GM21528 (cell line): ENCODE results near the gene SLC37A2.
"Not testable (repeated sequence)": the region's sequence is repeated elsewhere in the genome, so short reads cannot be mapped to it uniquely, and the experiment has no call there.

Source experiments
- ATAC-seq: cut with Tn5 transposase; IDR thresholded peaks from one replicate; pipeline ENCODE4 v1.9.1; 2021; ENCODE audit warnings: mild to moderate bottlenecking, moderate library complexity; ENCODE audit not compliant: unreplicated experiment, low FRiP score

Gene SLC37A2

DNA sequence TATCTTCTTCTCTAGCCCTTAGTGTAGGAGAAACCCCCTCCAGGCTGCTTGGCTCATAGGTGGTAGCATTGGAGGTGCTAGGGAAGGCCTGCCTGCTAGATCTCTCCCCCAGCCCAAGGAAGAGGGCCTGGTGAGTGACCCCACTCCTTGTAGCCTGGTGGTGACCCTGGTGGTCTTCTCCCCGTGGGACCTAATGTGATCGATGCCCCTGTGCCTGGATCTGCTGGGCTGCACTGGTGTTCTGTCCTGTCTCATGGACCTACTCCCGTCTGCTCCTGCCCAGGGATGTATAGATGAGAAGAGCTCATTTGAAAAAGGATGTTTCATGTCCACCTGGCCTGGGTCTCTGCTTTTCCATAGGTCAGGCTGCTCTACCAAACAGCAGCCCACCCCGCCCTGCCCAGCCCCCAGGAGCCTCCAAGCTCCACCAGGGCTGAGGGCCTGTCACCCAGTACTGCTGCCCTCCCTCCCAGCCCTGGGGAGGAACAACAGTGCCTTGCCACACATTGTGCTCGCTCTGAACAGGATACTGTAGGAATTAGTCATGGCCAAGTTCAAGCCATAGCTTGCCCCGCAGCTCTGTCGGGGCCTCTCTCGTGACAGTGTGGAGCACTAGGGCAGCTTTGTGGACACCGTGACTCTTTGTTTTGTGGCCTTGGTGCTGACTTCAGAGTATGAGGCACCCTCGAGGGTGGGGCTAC, 19.7 kb downstream of the SLC37A2 start:
- no peak for ATAC-seq

DNA sequence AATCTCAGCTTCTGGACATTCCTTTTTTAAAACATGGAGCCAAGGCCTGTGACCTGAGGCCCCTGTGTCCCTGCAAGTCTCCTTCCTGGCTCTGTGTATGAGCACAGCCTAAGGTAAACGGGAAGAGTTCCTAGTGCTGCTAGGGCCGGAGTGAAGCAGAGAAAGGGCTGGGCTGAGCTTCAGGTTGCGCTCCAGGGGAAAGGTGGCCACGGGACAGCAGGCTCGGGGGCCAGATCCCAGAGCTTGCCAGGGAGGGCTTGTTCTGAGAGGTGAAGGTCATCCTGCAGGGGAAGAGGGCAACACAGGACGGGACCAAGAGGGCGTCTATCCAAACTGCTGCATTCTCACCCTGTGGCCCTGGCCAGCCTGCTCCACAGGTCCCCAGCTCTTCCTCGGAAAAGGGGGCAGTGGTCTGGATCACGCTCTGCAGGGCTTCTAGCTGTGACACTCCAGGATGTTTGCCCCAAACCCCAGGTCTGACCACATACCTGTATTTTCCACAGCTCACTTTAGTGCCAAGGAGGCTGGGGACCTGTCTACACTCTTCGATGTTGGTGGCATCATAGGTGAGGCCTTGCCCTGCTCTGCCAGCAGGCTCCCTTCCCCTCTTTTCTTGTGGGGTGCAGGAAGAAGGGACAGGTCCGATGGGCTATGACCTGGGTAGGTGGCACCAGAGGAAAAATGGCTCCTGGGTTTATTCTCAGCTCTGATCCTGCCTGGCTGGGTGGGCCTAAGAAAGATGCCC, 20.4 kb downstream of the SLC37A2 start:
- ATAC-seq = no peak

GRCh38 chr11:125084057-125084416, 20.9 kb downstream of the SLC37A2 start:
- no peak for ATAC-seq

DNA sequence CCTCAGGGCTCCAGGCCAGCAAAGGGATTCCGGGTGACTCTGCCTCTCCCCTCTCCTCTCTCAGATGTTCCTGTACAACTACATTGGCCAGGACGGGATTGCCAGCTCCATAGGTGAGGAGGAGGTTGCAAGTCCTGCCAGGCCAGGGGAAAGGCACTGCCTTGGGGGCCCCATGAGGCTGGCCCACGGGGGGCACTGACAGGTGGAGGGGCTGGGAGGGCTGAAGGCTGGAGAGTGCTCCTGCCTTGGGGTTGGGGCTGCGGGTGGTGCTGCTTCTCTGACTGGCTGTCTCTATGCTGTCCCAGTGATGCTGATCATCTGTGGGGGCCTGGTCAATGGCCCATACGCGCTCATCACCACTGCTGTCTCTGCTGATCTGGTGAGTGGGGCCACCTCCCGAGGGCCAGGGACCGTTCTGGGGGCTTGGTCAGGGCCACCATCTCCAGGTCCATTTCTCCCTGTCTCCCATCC, 21.7 kb downstream of the SLC37A2 start:
- no peak for ATAC-seq

DNA sequence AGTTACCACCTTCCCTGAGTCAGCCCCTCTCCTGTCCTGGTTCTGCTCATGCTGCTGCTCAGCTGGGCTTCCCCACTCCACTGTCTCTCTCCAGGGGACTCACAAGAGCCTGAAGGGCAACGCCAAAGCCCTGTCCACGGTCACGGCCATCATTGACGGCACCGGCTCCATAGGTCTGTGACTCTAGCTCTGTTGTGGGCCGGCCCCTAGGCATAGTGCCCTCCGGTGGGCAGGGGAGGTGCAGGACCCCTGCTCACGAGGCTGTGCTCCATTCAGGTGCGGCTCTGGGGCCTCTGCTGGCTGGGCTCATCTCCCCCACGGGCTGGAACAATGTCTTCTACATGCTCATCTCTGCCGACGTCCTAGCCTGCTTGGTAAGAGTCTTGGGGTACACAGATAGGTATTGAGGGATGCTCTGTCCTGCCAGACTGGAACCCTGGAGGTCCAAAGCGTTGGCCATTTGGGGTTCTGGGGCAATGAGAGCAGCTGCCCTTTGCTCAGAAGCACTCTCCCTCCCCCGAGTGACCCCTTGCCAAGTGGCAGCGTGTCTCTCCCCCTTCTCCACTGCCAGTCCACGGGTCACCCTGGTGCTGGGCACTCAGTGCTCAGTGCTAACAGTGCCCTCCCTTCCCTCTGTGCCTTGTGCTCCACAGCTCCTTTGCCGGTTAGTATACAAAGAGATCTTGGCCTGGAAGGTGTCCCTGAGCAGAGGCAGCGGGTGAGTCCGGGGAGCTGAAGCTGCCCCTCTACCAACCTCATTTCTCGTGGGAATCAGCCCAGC, 22.4 kb downstream of the SLC37A2 start:
- no peak for ATAC-seq

DNA sequence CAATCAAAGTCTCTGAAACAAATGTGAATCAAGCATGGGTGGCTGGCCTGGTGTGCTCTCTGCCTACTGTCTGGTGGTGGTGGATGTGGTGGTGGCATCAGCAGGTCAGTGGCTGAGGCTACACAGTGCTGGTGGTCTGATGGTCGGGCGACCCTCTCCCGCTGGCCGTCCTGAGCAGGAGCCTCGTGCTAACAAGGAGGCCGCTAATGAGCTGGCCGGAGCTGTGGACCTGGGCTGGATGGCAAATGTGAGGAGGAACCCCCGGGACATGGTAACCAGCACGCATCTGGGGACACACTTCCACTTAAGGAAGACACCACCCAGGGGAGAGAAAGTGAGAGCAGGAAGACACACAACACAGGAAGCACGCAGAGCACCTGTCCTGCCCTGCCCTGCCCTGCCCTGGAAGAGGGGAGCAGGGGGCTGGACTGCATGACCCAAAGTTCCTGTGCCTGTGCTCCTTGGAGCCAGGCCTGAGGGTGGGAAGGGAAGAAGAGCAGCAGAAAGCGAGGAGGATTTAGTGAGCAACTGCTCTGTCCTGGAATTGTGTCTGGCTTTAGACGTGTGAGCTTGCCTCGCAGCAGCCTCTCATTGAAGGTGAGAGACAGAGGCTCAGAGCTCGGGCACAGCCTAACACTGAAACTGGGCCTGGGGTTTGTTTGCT, 23.7 kb downstream of the SLC37A2 start:
- ATAC-seq = no peak

GRCh38 chr11:125088123-125088522, 25.0 kb downstream of the SLC37A2 start:
- no peak for ATAC-seq

DNA sequence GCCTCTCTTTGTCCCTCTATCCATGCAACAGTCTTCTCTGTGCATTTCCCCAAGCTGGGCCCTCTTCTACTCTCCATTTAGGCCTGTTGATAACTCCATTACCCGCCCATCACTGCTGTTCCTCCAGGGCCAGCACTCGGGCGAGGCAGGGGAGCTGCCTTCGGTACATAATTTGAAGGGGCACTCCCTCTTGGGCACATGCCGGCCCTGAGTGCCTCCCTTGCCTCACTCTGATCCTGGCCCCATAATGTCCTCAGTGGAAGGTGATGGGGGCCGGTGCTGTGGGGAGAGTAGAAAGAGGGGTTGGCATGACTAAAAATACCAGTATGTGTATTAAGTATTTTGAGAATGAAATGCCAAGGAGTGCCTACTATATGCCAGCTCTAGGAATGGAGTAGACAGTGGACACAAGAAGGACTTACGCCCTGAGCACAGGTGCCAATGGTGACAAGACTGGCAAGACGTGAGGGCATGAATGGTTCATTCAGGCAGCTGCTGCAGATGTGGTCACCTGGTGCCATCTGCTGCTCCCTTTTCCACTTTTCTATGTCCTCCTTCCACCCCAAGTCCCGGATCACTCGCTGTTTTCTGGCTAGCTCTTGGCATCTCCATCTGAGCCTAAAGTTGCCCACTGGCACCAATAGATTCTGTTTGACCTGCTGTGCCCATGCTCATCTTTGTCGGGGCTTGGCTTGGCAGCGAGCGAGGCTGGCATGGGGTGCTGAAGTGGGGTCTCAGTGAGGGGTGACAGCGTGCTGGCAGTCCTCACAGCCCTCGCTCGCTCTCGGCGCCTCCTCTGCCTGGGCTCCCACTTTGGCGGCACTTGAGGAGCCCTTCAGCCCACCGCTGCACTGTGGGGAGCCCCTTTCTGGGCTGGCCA, 25.7 kb downstream of the SLC37A2 start:
- ATAC-seq = no peak

- not testable (repeated sequence) for ATAC-seq
Observed at GRCh38 chr11:125089481-125089880, 26.4 kb downstream of the SLC37A2 start.

DNA sequence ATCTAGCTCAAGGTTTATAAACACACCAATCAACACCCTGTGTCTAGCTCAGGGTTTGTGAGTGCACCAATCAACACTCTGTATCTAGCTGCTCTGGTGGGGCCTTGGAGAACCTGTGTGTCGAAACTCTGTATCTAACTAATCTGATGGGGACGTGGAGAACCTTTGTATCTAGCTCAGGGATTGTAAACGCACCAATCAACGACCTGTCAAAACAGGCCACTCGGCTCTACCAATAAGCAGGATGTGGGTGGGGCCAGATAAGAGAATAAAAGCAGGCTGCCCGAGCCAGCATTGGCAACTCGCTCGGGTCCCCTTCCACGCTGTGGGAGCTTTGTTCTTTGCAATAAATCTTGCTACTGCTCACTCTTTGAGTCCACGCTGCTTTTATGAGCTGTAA, 27.0 kb downstream of the SLC37A2 start:
- not testable (repeated sequence) for ATAC-seq

DNA sequence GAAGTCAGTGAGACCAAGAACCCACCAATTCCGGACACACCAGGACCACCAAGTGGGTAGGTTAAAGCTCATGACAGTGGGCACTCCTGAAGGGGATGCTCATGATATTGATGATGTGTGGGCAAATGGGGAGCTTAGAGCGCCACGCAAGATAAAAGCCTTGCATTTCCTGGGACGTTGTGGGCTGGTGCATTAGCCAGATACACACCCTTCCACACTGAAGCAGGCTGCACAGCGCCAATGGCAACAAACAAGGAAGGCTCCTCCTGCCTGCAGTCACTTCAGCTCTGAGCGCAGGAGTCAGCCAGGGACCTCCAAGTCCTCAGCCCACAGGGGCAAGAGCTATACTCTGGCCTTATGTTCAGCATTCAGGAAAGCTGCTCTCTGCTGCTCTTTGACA, 27.7 kb downstream of the SLC37A2 start:
- no peak for ATAC-seq

DNA sequence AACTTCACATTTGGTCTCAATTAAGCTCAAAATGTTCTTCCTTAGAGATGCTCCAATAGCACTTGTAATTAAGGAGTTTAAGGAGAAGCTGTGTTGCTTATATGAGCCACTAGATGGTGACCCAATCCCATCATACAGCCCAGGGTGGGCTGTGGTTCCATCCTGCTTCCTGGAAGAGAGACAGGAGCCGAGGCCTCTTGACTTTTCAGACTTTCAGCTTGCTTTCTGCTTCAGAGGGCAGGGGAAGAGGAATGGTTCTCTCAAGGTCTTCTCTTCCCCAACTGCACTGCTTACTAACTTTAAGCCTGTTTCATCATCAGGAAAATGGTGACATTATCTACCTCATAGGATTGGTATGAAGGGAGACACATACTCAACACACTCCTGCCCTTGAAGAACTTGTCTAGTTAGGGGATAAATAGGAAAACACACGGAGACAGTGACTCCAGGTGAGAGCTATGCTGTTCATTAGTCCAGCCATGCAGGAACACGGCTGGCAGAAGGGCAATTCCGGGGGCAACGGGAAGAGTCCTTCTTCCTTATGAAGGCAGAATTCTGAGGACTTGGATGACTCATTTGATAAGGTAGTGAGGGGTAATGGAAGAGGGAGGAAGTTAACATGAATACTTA, 28.3 kb downstream of the SLC37A2 start:
- no peak for ATAC-seq

- no peak for ATAC-seq
Observed at GRCh38 chr11:125091877-125092664, 29.0 kb downstream of the SLC37A2 start.

- ATAC-seq = no peak
Observed at GRCh38 chr11:125092669-125093068, 29.6 kb downstream of the SLC37A2 start.

GRCh38 chr11:125093502-125093901, 30.4 kb downstream of the SLC37A2 start:
- ATAC-seq = no peak

DNA sequence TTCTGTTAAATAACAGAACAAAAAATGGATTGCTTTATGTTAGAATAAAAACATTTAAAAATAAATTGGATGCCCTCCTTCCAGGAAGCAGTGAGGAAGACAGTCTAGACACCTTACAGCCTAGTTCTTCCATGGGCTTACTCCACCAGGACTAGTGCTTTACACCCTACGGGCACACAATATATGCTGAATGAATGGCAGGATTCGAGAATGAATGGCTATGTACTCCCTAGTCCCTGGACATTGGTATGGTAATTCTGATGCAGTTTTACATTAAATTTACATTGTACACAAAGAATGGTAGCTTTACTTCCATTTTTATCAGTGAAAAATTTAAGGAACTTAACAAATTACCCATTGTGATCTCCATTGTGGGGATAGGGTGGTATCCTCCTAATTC, 31.6 kb downstream of the SLC37A2 start:
- ATAC-seq = no peak

- ATAC-seq = no peak
Observed at GRCh38 chr11:125100136-125100535, 37.0 kb downstream of the SLC37A2 start.

DNA sequence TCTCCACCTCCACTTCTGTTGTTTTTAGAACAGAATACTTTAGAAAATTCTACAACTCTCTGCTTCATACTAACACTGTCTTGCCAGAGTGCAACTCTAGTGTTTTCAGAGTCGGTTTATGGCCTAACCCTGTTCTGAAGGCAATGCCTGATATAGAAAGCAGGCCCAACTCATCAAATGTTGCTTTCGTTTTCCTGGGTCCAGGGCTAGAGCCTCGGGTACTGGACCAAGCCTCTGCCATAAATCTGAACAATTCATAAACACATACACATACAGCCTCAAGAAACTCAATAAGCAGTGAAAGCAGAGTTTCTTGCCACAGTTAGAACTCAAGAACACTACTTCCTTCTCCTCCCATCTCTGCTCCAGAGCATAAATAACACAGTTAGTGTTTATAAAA, 38.5 kb downstream of the SLC37A2 start:
- no peak for ATAC-seq

DNA sequence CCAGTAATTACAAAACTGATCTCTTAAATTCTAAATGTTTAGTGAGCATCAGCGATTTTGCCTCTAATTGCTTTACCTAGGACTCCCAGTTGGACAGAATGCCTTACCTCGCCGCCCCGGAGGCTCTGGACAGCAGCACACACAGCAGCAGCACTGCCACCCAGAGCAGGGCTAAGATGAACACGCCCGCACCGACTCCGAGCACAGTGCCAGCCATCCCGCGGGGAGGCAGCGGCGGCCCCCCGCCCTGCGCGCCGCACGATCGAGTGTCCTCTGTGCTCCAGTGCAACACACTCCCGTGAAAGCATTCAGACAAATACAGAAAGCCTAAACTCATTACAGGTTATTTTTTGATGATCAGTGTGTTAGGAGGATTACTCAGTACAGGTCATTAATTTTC, 38.9 kb downstream of the SLC37A2 start:
- no peak for ATAC-seq
